NCI-H748 (cell line): ENCODE measurements around the gene PKN2.

Experiments used
- DNase-seq: peaks from one replicate; lab custom pipeline; 2025; ENCODE audit not compliant: unreplicated experiment; lab: John Stamatoyannopoulos, UW

PKN2 gene

DNA sequence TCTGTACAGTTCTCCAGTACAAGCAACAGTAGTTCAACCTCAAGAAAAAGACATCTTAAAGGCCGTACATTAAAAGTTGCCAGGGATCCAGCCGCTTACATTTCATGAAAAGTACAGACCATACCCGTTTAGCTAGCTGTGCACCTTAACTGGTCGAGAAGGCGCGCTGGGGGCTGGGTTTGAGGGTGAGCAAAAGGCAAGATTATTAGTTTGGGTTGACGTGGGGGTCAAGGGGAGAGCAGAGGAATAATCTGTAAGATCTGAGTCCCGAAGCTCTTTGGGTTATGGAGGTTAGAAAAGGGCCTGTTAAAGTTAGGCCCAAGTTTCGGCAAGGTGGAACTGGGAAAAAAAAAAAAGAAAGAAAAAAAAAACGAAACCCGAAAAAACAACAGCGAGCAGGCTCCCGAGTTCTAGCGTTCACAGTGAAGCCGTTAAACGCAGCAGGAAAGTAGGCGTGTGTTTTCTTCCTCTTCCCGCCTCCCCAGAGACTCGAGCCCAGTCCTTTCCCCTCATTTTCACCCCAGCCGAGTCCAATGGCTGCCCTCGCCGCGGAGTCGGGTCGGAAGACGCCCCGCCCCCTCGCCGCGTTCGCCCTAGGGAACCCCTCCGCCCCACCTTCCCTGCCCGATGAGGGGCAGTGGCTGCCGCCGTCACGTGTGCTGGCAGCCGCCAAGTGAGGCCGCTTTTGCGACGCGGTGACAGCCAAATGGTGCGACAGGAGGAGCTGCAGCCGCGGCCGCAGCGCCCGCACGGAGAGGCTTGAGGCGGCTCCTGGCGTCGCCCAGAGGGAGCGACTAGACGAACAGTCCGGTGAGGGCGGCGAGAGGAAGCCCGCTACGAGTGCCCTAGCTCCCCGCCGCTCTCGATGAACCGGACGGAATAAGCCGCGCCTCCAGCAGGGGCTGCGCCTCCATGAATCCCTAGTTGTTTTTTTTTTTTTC, at the start of gene PKN2:
TSS of gene PKN2 (plus strand) at position 733 of the 941 bp plus-strand sequence. CDS start 308 bp downstream, outside the sequence.
- peak; percentile 98 for DNase-seq

DNA sequence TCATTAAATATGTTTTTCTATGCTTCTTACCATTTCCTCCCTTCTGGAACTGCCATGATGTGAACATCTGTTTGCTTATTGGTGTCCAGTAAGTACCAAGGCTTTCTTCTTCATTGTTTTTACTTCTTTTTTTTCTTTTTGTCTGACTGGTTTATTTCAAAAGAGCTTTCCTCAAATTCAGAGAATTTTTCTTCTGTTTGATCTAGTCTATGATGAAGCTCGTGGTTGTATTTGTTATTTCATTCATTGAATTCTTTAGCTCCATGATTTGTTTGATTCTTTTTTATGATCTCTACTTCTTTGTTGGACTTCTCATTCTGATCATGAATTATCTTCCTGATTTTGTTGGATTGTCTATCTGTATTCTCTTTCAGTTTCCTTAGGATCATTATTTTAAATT, 49.5 kb upstream of the PKN2 start:
- DNase-seq, result no peak

DNA sequence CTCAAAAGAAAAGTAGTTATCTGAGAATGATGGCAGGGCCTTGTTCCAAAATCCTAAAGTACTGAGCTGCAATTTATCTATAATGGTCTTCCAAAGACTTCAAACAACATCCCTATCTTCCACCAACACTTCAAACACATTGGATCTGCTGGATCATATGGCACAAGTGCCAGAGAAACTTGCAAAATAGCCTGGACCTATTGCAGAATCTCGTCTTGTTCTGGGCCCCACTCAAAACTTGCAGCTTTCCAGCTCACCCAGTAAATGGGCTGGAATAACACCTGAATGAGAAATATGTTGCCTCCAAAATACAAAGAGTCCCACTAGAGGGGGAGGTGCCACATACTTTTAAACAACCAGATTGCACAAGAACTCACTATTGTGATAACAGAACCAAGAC, 44.0 kb upstream of the PKN2 start:
- DNase-seq, result no peak

DNA sequence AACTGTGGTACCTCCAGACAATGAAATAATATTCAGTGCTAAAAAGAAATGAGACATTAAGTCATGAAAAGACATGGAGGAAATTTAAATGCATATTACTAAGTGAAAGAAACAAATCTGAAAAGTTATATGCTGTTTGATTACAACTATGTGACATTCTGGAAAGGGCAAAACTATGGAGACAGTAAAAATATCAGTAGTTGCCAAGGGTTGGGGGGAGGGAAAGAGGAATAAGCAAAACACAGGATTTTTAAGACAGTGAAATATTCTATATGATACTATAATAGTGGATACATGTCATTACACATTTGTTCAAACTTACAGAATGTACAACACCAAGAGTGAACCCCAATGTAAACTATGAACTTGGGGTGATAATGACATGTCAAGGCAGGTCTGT, 38.2 kb upstream of the PKN2 start:
- no peak for DNase-seq

DNA sequence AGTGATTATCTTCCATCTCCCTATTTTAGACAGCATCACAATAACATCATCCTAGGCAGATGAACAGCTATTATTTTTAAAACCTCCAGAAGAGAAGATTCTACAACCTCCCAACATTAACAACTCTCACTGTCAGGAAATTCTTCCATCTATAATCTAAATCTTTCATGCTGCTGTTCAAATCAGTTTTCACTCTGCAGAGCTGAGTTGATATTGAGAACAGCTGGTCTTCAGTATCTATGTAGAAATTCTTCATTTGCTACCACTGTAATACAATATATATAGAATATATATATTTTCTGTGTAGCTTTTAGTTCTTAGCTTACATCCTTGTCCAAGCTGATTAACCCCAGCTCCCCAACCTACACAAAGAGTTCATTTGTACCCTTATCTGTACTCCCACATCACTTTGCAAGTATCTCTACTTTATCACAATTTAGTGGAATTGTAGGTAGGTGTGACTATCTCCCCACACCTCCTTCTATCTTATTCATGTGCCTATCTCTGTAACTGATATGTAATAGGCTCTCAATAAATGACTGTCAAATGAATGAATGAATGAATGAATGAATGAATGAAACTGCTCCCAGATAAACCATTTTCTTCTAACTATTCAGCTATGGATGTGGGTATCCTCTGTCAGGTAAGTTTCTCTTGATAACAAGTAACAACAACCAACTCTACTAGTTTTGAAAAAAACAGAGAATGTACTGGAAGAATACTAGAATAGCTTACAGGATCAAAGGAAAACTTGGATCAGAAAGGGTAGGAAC, 37.4 kb upstream of the PKN2 start:
- DNase-seq, result no peak

DNA sequence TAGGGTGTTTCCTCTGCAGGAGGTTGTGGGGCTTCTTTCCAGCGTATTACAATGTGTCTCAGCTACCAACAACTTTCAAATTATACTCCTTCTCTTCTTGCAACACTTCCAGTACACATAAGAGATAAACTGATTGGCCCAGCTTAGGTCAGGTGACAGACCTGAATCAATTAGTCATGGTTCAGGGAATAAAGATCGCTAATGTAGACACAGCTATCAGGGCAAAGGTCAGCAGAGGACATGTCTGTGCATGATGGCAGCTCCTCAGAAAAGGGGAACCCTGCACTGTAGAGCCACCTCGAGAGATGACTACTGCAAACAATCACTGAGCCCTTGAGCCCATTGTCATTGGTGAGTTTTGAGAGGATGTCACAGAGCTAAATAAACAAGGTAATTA, 36.8 kb upstream of the PKN2 start:
- DNase-seq, result peak; percentile 42

DNA sequence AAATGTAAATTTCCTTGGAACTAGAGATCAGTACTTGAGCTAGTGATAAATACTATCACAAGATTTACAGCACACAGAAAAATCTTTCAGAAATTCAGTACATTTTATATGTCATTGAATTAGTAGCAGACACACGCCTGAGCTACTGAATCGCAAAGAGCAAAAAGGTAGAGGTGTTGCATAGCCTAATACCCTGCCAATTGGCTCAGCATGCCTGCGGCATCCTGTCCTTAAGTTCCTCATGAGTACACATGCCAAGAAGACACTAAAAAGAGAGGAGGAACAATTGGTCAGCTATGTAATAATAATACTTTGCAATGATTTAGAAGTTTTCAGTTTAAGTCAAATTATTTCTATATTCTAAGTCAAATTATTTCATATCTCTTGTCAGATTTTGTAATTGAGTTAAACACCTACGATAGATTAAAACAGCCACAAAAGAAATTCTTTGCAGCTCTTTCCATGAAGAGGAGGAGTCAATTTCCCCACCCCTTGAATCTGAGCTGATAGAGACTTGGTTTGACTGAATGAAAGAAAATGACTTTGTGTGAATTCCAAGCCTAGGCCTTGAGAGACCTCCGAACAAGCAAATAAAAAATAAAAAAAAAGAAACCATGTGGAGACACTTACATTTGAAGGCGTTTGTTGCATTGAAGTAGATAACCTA, 36.2 kb upstream of the PKN2 start:
- no peak for DNase-seq

DNA sequence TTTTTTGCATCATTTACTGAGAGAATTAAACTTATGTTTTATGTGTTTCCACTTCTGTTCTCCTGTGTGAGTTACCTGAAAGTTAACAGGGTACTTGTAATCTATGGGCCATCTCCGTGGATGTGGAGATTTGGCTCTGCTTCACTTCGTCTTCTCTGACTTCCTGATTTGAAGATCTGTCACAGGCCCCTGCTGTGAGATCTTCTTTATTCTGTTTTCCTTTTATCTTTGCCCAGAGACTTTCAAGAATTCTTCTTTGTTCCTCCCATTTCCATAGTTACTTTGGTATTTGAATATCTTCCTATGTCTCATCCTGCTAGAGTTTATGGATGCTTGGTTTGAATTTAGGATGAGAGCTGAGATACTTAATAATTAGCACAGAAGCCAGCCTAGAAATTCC, 35.4 kb upstream of the PKN2 start:
- no peak for DNase-seq

DNA sequence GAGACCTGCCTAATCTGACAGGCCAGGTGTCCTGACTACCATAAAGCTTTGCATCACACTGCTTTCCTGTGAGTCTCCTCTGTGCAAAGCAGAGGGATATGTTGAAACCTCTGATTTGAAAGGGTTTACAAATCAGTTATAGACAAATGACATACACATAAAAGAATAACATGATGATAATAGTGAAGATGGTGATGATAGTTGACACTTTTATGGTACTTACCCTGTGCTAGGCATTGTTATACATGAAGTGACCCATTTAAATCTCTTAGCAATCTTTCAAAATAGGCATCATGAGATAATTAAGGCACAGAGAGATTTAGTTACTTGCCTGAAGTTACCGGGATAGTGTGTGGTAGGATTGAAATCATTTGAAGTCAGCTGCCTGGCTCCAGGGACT, 34.1 kb upstream of the PKN2 start:
- DNase-seq, result no peak

DNA sequence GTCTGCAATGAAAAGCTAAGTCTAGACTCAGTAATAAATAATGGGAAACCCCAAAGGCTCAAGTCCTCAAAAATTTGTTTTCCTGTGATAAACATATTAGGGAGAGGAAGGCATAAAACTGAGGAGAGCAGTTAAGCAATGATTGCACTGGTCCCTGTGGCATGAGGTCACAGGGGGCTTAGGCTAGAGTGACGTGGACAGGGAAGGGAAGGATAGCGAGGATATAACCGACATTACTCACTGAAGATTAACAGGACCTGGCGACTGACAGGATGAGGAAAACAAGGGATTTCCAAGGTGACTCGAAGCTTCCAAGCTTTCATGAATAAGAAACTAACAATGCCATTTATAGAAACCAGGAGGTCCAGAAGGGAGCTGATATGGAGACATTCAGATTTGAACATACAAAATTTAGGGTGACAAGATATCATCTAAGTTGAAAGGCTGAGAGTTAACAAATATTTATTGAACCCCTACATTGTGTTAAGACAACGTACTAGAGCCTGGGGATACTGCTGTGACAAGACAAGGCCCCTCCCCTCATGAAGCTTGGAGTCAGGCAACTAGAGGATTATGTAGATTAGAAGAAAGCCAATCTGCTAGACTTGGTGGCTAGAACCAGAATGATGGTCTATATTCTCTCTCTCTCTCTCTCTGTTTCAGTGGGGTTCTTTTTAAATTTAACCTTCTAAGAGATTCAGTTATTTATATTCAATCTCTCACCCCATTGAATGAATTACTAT, 33.2 kb upstream of the PKN2 start:
- no peak for DNase-seq

DNA sequence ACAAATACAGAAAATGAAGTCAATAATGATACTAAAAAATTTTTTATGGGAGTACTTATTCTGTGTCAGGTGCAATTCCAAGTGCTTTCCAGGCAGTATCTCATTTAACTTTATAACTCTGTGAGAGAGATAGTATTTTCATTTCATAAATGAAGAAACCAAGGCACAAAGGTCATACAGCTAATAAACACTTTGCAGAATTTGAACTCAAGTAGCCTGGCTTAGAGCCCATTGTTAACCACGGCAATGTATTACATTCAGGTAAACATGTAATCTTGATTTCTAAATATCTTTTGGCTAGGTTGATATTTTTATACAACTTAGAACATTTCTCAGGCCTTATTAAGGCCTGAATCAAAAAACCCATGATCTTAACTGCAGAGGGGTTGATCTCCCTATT, 28.9 kb upstream of the PKN2 start:
- no peak for DNase-seq

DNA sequence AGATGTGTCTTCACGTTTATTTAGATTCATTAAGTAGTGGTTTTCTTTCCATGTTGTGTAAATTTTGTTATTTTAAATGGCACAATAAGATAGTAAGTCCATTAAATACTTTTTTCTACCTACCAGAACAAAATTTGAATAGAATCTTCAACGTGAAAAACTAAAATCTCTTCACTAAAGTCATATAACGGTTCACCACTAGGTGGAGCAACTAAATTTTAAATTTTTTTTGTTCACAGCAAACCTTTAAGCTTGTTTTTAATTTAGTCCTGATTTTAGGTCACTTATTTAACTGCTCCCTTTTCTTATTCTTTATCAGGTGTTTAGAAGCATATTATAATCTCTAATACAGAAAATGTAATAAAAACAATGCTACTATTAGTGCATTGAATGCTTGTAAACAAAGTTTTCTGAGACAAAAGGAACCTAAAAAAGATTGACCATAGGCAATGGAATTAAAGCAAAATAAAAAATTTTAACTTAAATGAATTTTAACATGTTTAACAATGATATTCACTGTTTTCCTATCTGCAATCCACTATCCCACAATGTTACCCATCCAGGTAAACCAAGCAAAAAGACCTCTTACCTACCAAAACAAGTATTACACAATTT, 28.3 kb upstream of the PKN2 start:
- peak; percentile 5 for DNase-seq

DNA sequence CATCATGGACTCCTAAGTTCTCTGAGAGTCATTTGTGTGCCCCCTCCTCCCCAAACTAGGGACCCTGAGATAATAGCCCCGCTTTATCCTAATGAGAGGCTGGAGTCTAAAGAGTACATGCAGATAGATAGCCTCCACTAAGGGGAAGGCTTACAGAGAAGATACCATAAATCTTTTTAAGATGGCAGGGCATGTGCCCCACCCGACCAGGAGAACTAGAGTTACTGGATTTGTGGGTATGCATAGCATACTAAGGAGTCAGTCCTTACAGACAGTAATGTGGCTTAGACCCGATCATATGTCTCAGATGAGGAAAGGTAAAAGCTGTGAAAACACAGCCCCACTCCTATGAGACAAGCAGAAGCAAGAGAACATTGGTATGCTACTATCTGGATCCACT, 25.7 kb upstream of the PKN2 start:
- no peak for DNase-seq

DNA sequence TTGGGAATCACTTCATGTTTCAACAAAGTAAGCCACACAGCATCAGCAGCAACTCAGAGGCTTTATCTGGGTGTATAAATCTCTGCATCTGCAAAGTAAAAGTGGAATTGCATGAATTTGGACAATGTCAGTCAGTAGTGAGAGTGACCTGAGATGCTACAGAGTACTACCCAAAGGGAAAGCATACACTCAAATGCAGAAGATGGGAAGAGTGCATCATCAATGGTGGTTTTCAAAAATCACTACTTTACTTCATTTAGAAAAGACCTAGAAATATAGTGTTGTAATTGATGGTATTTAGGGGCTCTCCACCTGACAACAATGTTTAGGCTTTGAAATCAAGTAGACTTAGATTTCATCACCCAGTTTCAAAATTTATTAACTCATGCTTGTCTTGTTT, 24.5 kb upstream of the PKN2 start:
- no peak for DNase-seq

DNA sequence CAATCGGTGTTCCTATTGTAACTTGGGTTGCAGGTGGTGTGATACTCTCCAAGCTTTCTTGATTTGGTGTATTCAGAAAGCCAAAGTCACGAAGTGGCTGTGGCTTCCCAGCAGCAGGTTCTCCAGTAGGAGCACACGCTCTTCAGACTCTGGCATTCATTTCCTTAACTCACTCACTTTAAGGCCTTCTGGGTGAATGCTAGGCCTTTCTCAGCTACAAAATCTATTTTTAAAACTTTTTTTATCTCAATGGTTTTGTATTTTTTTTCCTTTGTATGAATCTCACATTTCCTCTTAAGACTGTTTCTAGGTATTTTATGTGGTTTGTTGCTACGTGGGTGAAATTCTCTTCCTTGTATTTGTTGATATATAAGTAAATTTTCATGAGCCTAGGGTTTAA, 22.9 kb upstream of the PKN2 start:
- DNase-seq, result no peak

DNA sequence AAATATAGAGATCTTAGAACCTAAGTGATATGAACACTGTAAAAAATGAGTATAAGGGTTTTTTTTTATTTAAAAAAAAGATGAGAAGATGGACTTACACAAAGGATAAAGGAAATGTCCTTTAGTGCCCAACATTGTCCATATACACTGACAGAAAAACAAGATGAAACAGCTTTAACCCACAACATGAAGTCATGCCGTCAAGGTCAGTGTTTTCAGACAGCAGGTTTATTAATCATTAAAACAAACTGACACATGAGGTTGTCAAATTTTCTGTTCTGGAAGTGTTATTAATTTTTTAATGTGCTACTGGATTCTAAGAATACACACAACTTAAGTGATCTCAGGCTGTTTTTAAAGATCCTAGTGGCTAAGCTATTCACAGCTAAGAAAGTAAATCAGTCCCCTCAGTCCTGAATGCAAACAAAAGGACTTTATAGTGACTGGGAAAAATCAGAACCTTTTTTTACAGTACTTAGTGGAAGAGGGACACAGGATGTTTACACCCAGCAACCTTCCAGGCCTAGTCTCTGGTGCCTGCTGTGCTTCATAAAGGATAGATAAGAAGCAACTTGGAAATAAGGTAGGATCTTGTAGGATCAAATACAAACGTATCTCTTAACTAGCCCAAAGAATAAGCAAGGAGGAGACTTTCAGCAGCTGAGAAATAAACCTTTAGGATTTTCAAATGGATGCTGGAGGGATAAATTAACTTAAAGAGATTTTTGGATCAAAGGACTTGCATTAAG, 21.9 kb upstream of the PKN2 start:
- no peak for DNase-seq

DNA sequence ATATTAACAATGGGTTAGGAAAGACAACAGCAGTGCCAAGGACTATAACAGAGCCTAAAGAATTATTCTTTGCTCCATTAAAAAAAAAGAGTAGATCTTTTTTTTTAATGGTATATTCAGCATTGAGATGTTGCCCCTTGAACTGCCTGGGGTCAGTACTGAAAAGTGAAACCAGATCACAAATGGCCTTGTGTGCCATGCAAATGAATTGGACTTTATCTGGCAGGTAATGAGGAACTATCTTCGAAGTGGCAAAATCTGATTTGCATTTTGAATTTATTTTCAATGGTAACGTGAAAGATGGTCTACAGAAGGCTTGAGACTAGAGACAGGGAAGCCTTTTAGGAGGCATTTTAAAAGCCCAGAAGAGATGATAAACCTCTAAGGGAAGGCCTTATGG, 21.4 kb upstream of the PKN2 start:
- DNase-seq, result no peak

DNA sequence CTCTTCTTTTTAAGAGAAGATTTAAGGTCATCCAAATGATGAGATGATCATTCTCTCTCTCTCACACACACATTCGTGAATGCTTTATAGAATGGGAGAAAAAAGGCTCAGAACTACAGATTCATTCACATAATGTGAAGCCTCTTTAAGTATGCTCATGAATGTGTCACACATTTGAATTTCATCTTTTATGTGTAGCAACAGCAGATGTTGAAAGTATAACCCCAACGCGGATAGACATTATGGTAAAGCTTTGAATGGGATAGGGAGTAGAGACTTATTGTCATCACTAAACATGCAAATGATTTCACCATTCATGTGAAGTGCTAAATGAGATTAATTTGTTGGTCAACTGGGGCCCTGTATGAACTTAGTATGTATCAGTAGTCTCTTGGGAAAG, 15.7 kb upstream of the PKN2 start:
- DNase-seq, result no peak

DNA sequence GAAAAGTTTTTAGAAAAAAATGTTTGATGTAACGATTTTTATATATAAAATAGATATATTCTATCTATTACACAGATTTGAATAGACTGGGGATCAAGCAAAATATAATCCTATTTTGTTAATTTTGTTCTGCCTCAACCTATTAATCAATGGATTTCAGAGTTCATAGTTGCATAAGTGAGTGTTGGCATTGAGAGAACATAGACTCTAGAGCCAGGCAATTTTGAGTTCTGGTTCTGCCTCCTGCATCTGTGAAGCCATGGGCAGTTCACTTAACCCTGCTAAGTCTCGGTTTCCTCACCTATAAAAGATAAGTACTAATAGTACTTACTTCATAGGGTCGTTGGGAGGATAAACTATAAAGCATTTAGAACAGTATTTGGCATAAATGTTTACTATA, 13.6 kb upstream of the PKN2 start:
- no peak for DNase-seq

DNA sequence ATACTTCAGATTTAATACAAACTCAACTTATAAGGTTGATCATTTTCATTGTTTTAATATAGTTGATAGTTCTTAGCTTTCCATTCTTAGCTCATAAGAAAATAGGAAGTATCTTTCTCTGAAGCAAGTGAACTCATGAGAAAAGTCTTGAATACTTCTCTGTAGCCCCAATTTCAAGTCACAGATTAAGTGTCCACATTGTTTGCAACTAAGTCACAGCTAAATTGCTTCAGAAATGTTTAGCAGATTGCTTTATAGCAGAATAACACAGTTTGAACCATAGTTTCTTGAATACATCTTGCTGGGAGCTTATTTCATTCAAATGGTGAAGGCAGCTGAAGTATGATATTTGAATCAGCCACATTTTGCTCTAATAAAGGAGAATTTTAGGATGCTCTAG, 10.6 kb upstream of the PKN2 start:
- DNase-seq, result no peak
